ENCODE data around the gene A2M. TPM values are rescaled to one million over a fixed set of nuclear protein-coding genes. Genes with fewer than 3 reads are reported as not detected.

Gene A2M
- total and polyA plus RNA-seq, 2 of the 13 experiments (the other 11 are each of a cell fraction or from before 2014, with no cell fraction given) = 2,807 to 6,551 TPM

- peak; percentile 76; the same call in 1 of the 2 replicates for TF ChIP-seq ZNF878 (CRISPR knock-in tag; IDR thresholded peaks at IDR 0.05)
- TF ChIP-seq FOXP4 (CRISPR knock-in tag; IDR thresholded peaks at IDR 0.05) = peak; percentile 98
- TF ChIP-seq ZNF674 (CRISPR knock-in tag; IDR thresholded peaks at IDR 0.05; ENCODE audit: low read depth) = no peak
- TF ChIP-seq ZNF614 (CRISPR knock-in tag; IDR thresholded peaks at IDR 0.05; ENCODE audit: borderline replicate concordance) = 0 out of 2 replicates have a peak, but pooled peaks have one; percentile 24
- peak; percentile 98 for TF ChIP-seq ZNF609 (CRISPR knock-in tag; IDR thresholded peaks at IDR 0.05; ENCODE audit: borderline replicate concordance)
- TF ChIP-seq REXO4 (CRISPR knock-in tag; IDR thresholded peaks at IDR 0.05; ENCODE audit: borderline replicate concordance) = no peak
- TF ChIP-seq TBX3 (IDR thresholded peaks at IDR 0.05; ENCODE audit: borderline replicate concordance) = peak; percentile 97
- TF ChIP-seq CBX2 (IDR thresholded peaks at IDR 0.05; ENCODE audit: low read depth, low read length) = no peak
- no peak for TF ChIP-seq CBX2 (CRISPR knock-in tag; IDR thresholded peaks at IDR 0.05; ENCODE audit: low read depth)
- TF ChIP-seq DRAP1 (CRISPR knock-in tag; IDR thresholded peaks at IDR 0.05) = peak; percentile 58
- TF ChIP-seq CREB1 (IDR thresholded peaks at IDR 0.05) = 0 out of 2 replicates have a peak, but pooled peaks have one; percentile 8
- peak; percentile 79 for TF ChIP-seq CREB1 (CRISPR knock-in tag; IDR thresholded peaks at IDR 0.05)
- TF ChIP-seq ZNF430 (CRISPR knock-in tag; IDR thresholded peaks at IDR 0.05) = no peak
- no peak for TF ChIP-seq ZNF572 (CRISPR knock-in tag; IDR thresholded peaks at IDR 0.05)
- no peak for TF ChIP-seq ZNF160 (CRISPR knock-in tag; IDR thresholded peaks at IDR 0.05)
- TF ChIP-seq GLMP (CRISPR knock-in tag; IDR thresholded peaks at IDR 0.05; ENCODE audit: borderline replicate concordance) = no peak
- peak; percentile 51; the same call in 1 of the 3 replicates for TF ChIP-seq MXI1 (IDR thresholded peaks at IDR 0.05; ENCODE audit: borderline replicate concordance, low read depth, low read length)
- 0 out of 2 replicates have a peak, but pooled peaks have one; percentile 28 for TF ChIP-seq ONECUT2 (CRISPR knock-in tag; IDR thresholded peaks at IDR 0.05)
Observed at GRCh38 chr12:9122091-9122609, 6.4 kb upstream of the A2M start (continued).

Measured in HepG2 (cell line).